ENCODE results near the gene LDLRAD4.
A peak's percentile ranks its signal among the peaks of the same experiment; 100 is the strongest.

Gene LDLRAD4

DNA sequence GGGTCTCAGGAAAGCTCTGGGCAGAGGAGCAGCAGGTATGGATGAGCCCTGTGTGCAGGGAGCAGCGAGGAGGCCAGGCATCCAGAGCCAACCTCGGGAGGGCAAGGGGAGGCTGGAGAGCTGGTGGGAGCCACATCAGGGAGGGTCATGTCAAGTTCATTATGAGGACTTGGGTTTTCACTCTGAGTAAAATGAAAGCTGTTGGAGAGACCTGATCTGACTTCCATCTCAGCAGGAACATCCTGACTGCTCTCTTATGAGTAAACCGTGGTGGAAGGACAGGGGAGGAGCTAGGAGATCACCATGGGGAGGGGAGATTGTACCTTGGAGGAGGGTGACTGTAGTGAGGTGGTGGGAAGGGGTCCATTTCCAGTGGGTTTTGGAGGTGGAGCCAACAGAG lies 209.8 kb downstream of the LDLRAD4 start:
- no peak overlapping the region for H3K9ac ChIP-seq (ENCODE audit: low read depth, low read length)
- H3K4me2 ChIP-seq (ENCODE audit: low read length): no peak overlapping the region
- H3K4me3 ChIP-seq (ENCODE audit: low read length): no peak overlapping the region
- no peaks in the 10 kb centered on the region for H3K9me3 ChIP-seq (replicated peaks; ENCODE audit: low read length)
- H3K27me3 ChIP-seq (ENCODE audit: control insufficient read depth, insufficient read depth, low read length): no peaks in the 10 kb centered on the region
- no peaks in the 10 kb centered on the region for H3K4me1 ChIP-seq (ENCODE audit: control insufficient read depth, insufficient read depth, low read length)
- no peaks in the 10 kb centered on the region for H3K36me3 ChIP-seq (ENCODE audit: insufficient read depth, low read length)

DNA sequence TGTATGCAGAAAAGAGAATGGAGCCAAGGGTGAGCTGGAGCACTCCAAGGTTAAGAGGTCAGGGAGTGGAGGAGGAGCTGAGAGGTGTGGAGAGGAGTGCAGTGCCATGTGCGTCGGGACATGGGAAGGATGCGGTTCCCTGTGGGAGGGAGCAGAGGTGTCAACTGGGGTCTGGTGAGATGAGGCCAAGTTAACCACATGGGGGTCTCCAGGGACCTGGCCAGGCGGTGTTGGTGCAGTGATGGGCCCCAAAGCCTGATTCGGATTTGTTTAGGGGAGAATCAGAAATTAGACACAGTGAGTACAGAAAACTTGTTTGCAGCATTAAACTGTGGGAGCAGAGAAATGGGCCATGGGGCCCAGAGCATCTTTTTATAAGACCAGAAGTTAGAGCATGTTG lies 210.5 kb downstream of the LDLRAD4 start:
- Histone ChIP-seq H3K4me1 (ENCODE audit: control insufficient read depth, insufficient read depth, low read length) (no peaks in the 10 kb centered on the region), H3K27me3 (ENCODE audit: control insufficient read depth, insufficient read depth, low read length) (no peaks in the 10 kb centered on the region), H3K4me2 (ENCODE audit: low read length) (no peak overlapping the region), H3K4me3 (ENCODE audit: low read length) (no peak overlapping the region), H3K9ac (ENCODE audit: low read depth, low read length) (no peak overlapping the region), H3K9me3 (replicated peaks; ENCODE audit: low read length) (no peaks in the 10 kb centered on the region), H3K36me3 (ENCODE audit: insufficient read depth, low read length) (no peaks in the 10 kb centered on the region)

DNA sequence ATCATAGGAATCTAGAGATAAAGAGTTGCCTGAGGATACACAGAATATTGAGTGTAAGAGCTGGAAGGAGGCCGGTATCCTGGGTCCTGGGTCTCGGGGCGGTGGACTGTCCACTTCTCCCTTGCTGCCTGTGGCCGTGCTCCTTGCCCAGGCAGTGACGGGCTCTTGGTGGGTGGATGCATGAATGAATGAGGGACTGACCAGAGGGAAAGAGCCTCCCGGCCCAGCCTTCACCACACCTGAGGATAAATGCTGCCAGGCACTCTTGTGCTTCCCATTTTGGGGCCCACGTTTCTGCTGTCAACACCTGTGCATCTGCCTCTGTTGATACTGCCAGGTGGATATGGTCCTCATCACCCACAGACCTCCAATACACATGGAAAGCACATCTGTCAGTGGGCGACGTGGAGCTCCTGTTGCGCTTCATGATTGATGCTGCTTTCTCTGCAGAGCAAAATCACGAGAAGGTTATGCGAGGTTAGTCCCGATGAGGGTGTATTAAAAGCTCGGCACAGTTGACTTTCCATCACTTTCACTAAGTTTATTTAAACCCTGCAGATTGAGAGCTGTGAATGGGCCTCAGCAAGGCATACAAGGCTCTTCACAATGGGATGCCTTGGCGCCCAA lies 211.4 kb downstream of the LDLRAD4 start:
- no peaks in the 10 kb centered on the region for H3K36me3 ChIP-seq (ENCODE audit: insufficient read depth, low read length)
- no peak overlapping the region for H3K4me2 ChIP-seq (ENCODE audit: low read length)
- H3K4me1 ChIP-seq (ENCODE audit: control insufficient read depth, insufficient read depth, low read length): no peaks in the 10 kb centered on the region
- no peak overlapping the region for H3K9ac ChIP-seq (ENCODE audit: low read depth, low read length)
- H3K9me3 ChIP-seq (replicated peaks; ENCODE audit: low read length): no peaks in the 10 kb centered on the region
- no peak overlapping the region for H3K4me3 ChIP-seq (ENCODE audit: low read length)
- no peaks in the 10 kb centered on the region for H3K27me3 ChIP-seq (ENCODE audit: control insufficient read depth, insufficient read depth, low read length)

DNA sequence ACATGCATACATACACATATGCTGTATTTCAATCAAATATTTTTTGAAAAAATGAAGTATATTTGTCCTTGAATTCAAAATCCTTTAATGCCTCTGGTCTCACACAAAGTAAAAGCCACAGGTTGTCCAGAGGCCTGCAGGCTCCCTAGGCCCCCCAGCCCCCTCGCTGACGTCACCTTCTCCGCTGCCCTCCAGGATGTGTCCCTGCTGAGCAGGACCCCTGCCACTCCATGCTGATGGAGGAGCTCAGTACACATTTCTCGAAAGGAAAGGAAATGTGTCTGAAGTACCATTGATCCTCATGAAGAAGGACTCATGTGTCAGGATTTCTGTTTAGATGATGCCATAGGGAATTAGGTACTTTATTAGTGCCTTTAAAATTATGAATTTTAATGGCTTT lies 212.1 kb downstream of the LDLRAD4 start:
- no peaks in the 10 kb centered on the region for H3K9me3 ChIP-seq (replicated peaks; ENCODE audit: low read length)
- no peaks in the 10 kb centered on the region for H3K36me3 ChIP-seq (ENCODE audit: insufficient read depth, low read length)
- H3K4me1 ChIP-seq (ENCODE audit: control insufficient read depth, insufficient read depth, low read length): peaks cover 4% of the 10 kb centered on the region
- no peak overlapping the region for H3K9ac ChIP-seq (ENCODE audit: low read depth, low read length)
- H3K4me2 ChIP-seq (ENCODE audit: low read length): no peak overlapping the region
- no peaks in the 10 kb centered on the region for H3K27me3 ChIP-seq (ENCODE audit: control insufficient read depth, insufficient read depth, low read length)
- no peak overlapping the region for H3K4me3 ChIP-seq (ENCODE audit: low read length)

DNA sequence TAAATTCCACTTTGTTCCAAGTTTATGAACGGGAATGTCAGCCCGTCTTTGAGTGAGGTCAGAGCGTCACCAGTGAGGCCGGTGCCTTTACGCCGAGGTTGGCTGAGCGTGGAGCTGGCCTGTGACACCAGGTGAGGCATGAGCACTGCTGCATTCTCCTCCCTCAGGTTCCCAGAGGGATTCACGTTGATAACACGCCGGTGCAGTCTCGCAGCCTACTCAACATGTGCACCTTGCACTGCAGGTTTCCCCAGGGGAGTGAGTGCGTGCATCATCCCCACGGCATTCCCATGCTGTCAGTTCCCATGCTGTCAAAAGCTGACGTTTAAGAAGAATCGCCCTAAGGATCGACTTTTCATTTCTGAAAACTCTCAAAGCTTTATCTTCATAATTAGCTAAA lies 213.3 kb downstream of the LDLRAD4 start:
- no peak overlapping the region for H3K9ac ChIP-seq (ENCODE audit: low read depth, low read length)
- no peaks in the 10 kb centered on the region for H3K36me3 ChIP-seq (ENCODE audit: insufficient read depth, low read length)
- H3K4me1 ChIP-seq (ENCODE audit: control insufficient read depth, insufficient read depth, low read length): peaks cover 6% of the 10 kb centered on the region
- H3K4me2 ChIP-seq (ENCODE audit: low read length): no peak overlapping the region
- H3K9me3 ChIP-seq (replicated peaks; ENCODE audit: low read length): no peaks in the 10 kb centered on the region
- no peak overlapping the region for H3K4me3 ChIP-seq (ENCODE audit: low read length)
- H3K27me3 ChIP-seq (ENCODE audit: control insufficient read depth, insufficient read depth, low read length): no peaks in the 10 kb centered on the region

DNA sequence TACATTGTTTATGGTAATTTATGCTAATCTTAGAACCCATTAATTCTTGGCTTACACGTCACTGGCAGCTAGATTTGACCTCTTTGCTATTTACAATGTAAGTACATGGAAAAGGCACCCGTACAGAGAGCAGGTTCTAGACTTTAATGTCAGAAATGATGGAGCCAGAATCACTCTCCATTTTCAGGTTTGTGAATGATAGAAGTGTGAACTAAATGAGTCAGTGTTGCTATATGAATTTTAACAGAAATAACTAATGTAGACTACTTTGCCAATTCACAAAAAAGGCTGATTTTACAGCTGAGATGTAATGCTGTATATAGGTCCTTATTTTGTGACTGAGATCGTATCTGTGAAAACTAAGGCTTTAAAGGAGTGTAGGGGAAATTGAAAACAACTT lies 214.6 kb downstream of the LDLRAD4 start:
- no peak overlapping the region for H3K4me2 ChIP-seq (ENCODE audit: low read length)
- H3K27me3 ChIP-seq (ENCODE audit: control insufficient read depth, insufficient read depth, low read length): no peaks in the 10 kb centered on the region
- H3K4me1 ChIP-seq (ENCODE audit: control insufficient read depth, insufficient read depth, low read length): peaks cover 6% of the 10 kb centered on the region
- H3K36me3 ChIP-seq (ENCODE audit: insufficient read depth, low read length): no peaks in the 10 kb centered on the region
- no peaks in the 10 kb centered on the region for H3K9me3 ChIP-seq (replicated peaks; ENCODE audit: low read length)
- H3K4me3 ChIP-seq (ENCODE audit: low read length): no peak overlapping the region
- H3K9ac ChIP-seq (ENCODE audit: low read depth, low read length): no peak overlapping the region

DNA sequence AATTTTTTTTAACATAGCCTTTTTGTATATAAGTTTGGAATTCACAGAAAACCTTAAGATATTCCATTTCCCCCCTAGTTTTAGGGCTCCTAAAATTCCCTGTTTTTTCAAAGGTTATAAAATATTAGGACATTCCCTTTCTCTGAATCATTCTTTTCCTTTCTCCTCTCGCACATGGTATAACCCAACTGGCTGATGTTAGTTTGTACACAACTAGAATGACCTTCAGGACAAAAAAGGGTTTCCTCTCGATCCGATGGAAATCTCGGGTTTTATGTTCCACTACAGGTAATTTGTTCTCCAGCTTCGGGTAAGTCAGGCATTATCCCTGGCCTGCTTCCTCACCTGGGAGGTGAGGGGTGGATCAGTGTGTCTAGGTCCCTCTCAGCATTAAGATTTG lies 215.1 kb downstream of the LDLRAD4 start:
- Histone ChIP-seq H3K4me1 (ENCODE audit: control insufficient read depth, insufficient read depth, low read length) (peaks cover 6% of the 10 kb centered on the region), H3K4me2 (ENCODE audit: low read length) (no peak overlapping the region), H3K36me3 (ENCODE audit: insufficient read depth, low read length) (no peaks in the 10 kb centered on the region), H3K27me3 (ENCODE audit: control insufficient read depth, insufficient read depth, low read length) (no peaks in the 10 kb centered on the region), H3K4me3 (ENCODE audit: low read length) (no peak overlapping the region), H3K9ac (ENCODE audit: low read depth, low read length) (no peak overlapping the region), H3K9me3 (replicated peaks; ENCODE audit: low read length) (no peaks in the 10 kb centered on the region)

DNA sequence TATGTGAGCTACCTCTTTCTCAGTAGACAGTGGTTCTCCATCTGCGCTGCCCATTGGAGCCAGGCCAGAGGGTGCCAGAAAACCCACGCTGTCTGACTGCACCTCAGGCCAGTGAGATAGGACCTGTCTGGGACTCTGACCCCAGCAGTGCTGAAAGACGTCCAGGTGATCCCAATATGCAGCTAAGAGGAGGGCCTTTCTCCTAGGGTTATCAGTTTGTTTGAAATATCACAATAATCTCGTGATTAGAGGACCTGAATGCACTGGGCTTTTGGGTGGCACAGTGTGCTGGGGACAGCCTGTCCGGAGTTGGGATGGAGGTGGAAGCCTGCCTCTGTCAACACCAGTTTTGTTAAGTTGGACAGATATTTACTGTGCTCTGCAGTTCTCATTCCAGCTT lies 216.3 kb downstream of the LDLRAD4 start:
- Histone ChIP-seq H3K36me3 (ENCODE audit: insufficient read depth, low read length) (no peaks in the 10 kb centered on the region), H3K9me3 (replicated peaks; ENCODE audit: low read length) (no peaks in the 10 kb centered on the region), H3K27me3 (ENCODE audit: control insufficient read depth, insufficient read depth, low read length) (no peaks in the 10 kb centered on the region), H3K4me2 (ENCODE audit: low read length) (no peak overlapping the region), H3K4me3 (ENCODE audit: low read length) (no peak overlapping the region), H3K4me1 (ENCODE audit: control insufficient read depth, insufficient read depth, low read length) (peaks cover 6% of the 10 kb centered on the region), H3K9ac (ENCODE audit: low read depth, low read length) (no peak overlapping the region)

DNA sequence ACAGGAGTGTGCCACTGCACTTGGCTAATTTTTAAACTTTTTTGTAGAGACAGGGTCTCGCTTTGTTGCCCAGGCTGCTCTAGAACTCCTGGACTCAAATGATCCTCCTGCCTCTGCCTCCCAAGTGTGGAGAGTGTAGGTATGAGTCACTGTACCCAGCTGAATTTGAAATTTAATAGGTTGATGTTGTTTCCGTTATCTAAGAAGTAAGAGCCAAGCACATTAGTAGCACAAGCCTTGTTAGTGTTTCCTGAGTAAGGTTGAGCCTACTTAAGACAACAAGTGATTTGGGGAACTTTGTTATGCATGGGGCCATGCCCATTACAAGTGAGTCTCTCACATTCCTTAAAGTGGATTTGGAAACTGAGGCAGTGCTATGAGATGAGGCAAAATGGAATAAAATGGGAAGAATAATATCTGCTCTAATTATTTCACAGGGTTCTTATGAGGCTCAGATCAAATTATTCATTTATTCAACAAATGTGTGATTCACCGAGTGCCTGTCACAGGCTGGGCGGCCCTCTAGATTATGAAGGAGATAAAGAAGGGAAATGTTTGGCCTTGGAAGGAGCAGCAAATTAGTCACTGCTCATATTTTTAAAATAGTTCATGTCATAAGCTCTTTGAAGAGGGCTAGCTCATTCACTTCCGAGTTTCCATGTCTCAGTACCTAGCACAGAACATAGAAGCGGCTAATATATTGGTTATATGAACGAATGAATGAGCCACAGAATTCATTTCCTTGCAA lies 217.2 kb downstream of the LDLRAD4 start:
- Histone ChIP-seq H3K9ac (ENCODE audit: low read depth, low read length) (no peak overlapping the region), H3K9me3 (replicated peaks; ENCODE audit: low read length) (no peaks in the 10 kb centered on the region), H3K27me3 (ENCODE audit: control insufficient read depth, insufficient read depth, low read length) (no peaks in the 10 kb centered on the region), H3K4me3 (ENCODE audit: low read length) (no peak overlapping the region), H3K36me3 (ENCODE audit: insufficient read depth, low read length) (no peaks in the 10 kb centered on the region), H3K4me2 (ENCODE audit: low read length) (peak overlapping the region; percentile 38), H3K4me1 (ENCODE audit: control insufficient read depth, insufficient read depth, low read length) (peaks cover 6% of the 10 kb centered on the region)

DNA sequence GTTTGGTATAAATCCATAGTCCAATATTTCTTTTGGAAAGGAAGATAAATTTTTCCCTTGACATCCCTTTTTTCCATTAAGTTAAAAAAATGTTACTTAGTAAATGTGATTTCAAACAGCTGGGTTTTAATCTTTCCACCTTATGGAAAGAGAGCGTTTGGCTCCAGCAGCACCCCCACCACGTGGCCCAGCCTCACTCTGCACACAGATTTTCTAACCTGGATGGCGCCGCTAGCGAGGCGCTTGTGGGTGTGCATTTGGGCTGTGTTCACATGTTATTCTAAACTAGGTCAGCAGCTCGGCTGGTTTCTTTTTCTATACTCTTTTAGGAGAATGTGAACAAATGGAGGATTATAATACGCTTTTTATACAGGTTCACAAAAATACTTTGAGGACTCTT lies 218.0 kb downstream of the LDLRAD4 start:
- Histone ChIP-seq H3K4me3 (ENCODE audit: low read length) (no peak overlapping the region), H3K4me1 (ENCODE audit: control insufficient read depth, insufficient read depth, low read length) (peaks cover 6% of the 10 kb centered on the region), H3K9me3 (replicated peaks; ENCODE audit: low read length) (no peaks in the 10 kb centered on the region), H3K9ac (ENCODE audit: low read depth, low read length) (no peak overlapping the region), H3K4me2 (ENCODE audit: low read length) (no peak overlapping the region), H3K27me3 (ENCODE audit: control insufficient read depth, insufficient read depth, low read length) (no peaks in the 10 kb centered on the region), H3K36me3 (ENCODE audit: insufficient read depth, low read length) (no peaks in the 10 kb centered on the region)

DNA sequence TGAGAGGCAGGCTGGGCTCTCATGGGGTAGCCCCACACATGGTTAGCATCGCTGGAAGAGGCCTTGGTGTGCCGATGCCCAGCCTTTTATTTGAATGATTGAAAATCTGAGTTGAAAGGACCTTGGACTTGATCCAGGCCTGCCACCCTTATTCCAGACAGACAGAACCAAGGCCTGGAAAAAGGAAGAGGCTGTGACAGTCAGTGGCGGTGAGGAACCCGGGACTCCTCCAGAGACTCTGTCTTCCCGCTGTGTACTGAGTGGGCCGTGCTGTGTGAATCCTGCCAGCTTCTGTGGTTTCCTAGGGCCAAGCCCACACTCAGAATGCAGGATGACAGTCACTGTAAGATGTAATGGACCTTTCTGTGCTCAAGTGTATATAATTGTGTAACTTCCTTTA lies 218.5 kb downstream of the LDLRAD4 start:
- Histone ChIP-seq H3K9me3 (replicated peaks; ENCODE audit: low read length) (no peaks in the 10 kb centered on the region), H3K4me2 (ENCODE audit: low read length) (no peak overlapping the region), H3K4me1 (ENCODE audit: control insufficient read depth, insufficient read depth, low read length) (peaks cover 6% of the 10 kb centered on the region), H3K36me3 (ENCODE audit: insufficient read depth, low read length) (no peaks in the 10 kb centered on the region), H3K4me3 (ENCODE audit: low read length) (no peak overlapping the region), H3K9ac (ENCODE audit: low read depth, low read length) (no peak overlapping the region), H3K27me3 (ENCODE audit: control insufficient read depth, insufficient read depth, low read length) (no peaks in the 10 kb centered on the region)

All from skeletal muscle satellite cell (primary cell).